Muscle of arm (tissue), 14 donors: ENCODE data around the gene AGAP5. TPM values are rescaled to one million over a fixed set of nuclear protein-coding genes. Genes with fewer than 3 reads are reported as not detected.
A peak's percentile ranks its signal among the peaks of the same experiment; 100 is the strongest.
"Not testable (repeated sequence)": the region's sequence is repeated elsewhere in the genome, so short reads cannot be mapped to it uniquely, and the experiment has no call there.

Source experiments
- DNase-seq: peaks from one replicate; pipeline ENCODE4 v3.0.0-alpha.2; 2013
- long read RNA-seq, 11 donors: transcript quantifications; one replicate each; lab custom pipeline, GENCODE V29; 2026
- polyA plus RNA-seq, 12 donors: library from polyadenylated mRNA; unstranded; fragments of 120-200 nt; gene quantifications; one replicate each; pipeline ENCODE4 v1.2.1, GENCODE V29; 2013; ENCODE audit not compliant: insufficient read length in 12 of 12

Gene AGAP5
- polyA plus RNA-seq, result 10 to 100 TPM in 5 of 12 donors, 1 to 10 TPM in 6, not detected in 1; 6.2 to 22.3 (median 10.0) TPM
- long read RNA-seq, donor 1, partial matches to known transcripts, result 0 of 2 reads
- long read RNA-seq, donor 1, other reads (novel, unspliced or antisense), result 0 of 2 reads
- long read RNA-seq, donor 2, partial matches to known transcripts, result 0 of 1 reads
- long read RNA-seq, donor 2, other reads (novel, unspliced or antisense), result 0 of 1 reads
- long read RNA-seq, donor 3, partial matches to known transcripts, result 0 of 1 reads
- long read RNA-seq, donor 3, other reads (novel, unspliced or antisense), result 0 of 1 reads
- long read RNA-seq, donor 4, partial matches to known transcripts, result 0 of 1 reads
- long read RNA-seq, donor 4, other reads (novel, unspliced or antisense), result 0 of 1 reads
- long read RNA-seq, donor 5, result 0 reads
- long read RNA-seq, donor 6, partial matches to known transcripts, result 0 of 2 reads
- long read RNA-seq, donor 6, other reads (novel, unspliced or antisense), result 0 of 2 reads
- long read RNA-seq, donor 7, partial matches to known transcripts, result 0 of 2 reads
- long read RNA-seq, donor 7, other reads (novel, unspliced or antisense), result 0 of 2 reads
- long read RNA-seq, donor 8, partial matches to known transcripts, result 0 of 4 reads
- long read RNA-seq, donor 8, other reads (novel, unspliced or antisense), result 0 of 4 reads
- long read RNA-seq, donor 9, partial matches to known transcripts, result 0 of 1 reads
- long read RNA-seq, donor 9, other reads (novel, unspliced or antisense), result 0 of 1 reads
- long read RNA-seq, donor 10, result 0 reads
- long read RNA-seq, donor 11, partial matches to known transcripts, result 0 of 1 reads
- long read RNA-seq, donor 11, other reads (novel, unspliced or antisense), result 0 of 1 reads

DNA sequence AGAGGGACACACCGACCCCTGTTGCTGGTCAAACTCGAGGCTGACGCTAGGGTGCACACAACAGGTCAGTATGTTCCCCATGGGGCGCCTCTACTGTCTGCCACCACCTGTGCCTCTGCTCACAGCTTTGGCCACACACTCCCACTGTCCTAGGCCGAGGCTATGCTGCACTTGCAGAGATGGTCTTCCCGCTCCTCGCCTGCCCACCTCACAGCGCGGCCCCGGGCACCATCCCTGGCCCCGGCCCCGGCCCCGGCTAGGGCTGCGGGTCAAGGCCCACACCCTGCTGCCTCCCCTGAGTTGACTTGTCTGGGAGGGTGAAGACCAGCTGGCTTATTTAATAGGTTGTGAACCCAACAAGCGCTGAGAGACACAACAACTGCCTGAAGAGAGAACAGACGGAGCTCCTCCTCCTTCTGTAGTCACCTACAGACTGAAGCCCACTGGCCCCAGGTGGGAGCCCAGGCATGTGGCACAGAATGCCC is at the start of gene AGAP5:
Gene AGAP5, minus strand, starts transcription at position 435 of the 485 bp plus-strand sequence. Its CDS starts 354 bp downstream, at position 81.
- DNase-seq, result not testable (repeated sequence)

DNA sequence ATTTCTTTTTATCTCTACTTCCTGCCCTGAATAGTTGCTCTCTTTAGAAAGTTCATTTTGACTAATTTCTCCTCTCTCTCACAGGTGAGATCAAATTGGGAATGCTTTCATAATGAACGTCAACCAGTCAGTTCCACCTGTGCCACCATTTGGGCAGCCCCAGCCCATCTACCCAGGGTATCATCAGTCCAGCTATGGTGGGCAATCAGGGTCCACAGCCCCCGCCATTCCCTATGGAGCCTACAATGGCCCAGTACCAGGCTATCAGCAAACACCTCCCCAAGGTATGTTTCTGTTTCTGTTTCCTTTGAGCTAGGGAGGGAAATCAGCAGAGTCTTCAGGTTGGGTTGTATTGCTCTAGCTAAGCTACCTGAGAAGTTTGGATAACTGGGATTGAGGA is 48.8 kb upstream of the AGAP5 start:
- DNase-seq, result no peak

DNA sequence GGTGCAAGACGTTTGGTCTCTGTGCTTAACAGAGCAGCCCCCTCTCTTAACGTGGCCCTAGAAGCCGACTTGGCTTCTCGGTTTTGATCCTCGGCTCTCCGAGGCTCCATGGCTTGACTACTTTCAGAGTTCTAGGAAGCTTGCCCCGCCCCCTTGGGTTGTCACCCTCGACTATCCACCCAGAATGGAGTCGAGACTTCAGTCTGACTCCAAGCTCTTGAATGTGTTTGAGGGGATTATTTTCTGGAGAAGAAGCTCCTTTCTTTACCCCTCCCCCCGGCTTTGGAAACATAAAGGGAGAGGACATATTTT is 46.7 kb upstream of the AGAP5 start:
- DNase-seq, result no peak

DNA sequence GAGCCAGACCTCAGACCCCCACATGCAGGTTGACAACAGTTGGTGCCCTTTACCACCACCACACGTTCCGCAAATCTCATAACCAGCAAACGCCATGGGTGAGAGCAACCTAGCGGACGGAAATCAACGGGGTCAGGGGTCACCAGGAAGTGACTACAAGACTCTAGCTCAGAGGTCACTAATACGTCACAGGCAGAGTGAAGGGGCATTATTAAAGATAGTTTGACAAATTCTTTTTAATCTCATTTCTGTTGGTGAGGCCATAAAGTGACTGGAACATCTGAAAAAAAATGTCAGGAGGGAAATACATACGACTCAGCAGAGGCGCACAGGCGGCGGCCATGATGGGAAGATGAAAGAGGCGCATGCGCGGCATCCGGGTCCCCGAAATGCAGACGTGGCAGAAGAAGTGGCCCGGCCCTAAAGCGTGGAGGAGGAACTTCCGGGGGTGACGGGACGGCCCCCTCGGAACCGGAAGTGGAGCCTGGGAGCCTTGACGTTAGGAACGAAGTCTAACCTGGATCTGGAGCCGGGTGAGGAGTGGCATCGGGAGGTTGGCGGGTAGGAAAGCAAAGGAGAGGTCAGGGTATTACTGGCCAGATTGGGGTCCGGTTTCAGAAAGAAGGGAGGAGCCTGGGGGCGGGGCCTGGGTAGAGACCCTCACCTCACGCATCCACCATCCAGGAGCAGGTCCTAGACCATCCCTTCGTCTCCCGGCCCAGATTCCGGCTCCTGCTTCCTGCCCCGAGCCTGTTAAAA is 46.2 kb upstream of the AGAP5 start, which contains the start of gene SEC24C:
Gene SEC24C, plus strand, starts transcription at position 468 of the 759 bp plus-strand sequence. CDS start 2,461 bp downstream, outside the sequence.
- peak; percentile 99 for DNase-seq

DNA sequence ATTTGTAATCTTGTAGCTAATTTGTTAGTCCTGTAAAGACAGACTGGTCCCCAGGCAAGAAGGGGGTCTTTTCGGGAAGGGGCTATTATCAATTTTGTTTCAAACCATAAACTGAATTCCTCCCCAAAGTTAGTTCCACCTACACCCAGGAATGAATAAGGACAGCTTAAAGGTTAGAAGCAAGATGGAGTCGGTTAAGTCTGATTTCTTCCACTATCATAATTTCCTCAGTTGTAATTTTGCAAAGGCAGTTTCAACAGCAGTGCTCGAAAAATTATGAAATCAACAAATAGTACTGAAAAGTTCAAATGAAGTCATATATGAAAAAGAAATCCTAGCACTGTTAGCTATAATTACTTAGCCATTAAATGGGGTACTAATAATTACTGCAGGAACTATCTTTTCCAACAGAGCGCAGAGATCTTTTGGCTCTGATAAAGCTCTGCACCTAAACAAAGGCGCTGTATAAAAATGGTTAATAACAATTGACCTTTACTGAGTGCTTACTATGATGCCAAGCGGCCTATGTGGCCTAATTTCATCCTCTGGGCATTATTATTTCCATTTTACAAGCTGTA is 45.5 kb upstream of the AGAP5 start:
- DNase-seq, result no peak

DNA sequence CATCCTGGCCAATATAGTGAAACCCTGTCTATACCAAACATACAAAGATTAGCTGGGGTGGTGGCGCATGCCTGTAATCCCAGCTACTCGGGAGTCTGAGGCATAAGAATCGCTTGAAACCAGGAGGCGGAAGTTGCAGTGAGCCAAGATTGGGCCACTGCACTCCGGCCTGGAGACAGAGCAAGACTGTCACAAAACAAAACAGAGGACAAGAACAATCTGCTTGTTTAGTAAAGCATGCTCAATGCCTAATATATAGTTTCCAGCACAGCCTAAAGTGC is 44.5 kb upstream of the AGAP5 start:
- DNase-seq, result no peak

DNA sequence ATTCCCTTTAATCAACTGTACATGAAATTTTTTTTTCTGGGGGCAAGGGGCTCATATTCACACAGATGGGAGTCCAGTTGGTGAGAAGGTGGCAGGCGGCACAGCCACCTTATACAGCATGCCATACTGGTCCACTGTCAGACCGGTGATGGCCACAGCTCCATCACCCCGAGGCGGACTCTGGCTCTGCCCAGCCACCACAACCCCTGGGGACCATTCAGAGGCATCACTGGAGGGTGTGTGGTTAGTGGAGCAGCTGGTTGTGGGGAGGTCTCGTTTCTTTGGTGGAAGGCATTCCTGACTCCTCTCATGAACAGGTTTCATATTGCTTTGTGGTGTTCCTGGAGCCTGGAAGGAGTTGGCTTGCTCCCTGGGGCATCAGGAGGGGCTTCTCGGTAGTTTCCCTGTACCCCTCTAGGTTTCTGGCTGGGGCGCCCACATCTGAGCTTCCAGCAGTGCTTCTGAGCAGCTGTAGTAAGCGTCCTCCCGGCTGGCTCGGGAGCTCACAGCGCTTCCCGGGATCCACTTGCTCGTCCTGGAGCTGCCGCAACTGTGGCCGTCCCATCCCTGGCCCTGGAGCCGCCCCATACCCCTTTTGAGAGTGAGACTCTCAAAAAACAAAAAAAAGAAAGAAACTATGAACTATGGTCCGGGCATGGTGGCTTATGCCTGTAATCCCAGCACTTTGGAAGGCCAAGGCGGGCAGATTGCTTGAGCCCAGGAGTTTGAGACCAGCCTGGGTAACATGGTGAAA is 42.8 kb upstream of the AGAP5 start:
- not testable (repeated sequence) for DNase-seq

DNA sequence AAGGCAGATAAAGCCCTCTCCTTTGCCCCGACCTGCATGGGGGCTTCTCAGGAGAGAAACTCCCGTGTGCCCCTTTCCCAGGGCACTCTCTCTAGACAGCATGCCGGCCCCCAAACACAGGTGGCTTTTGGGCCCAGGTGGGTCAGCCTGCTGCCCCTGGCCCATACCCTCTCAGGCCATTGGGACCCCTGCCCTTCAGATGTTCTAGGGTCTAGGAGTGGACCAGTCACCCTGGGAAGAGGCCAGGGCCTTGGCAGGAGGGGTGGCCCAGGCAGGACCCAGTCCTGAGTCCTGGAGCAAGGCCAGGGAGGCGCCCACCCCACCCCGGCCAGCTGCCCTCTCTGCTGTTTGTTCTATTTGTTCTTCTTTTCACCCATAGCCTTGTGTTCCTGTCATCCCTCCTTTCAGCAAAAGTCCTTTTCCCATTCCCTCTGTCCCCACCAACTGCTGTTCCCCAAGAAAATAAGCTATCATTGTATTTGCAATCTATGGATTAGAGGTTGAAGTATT is 36.9 kb upstream of the AGAP5 start:
- no peak for DNase-seq

DNA sequence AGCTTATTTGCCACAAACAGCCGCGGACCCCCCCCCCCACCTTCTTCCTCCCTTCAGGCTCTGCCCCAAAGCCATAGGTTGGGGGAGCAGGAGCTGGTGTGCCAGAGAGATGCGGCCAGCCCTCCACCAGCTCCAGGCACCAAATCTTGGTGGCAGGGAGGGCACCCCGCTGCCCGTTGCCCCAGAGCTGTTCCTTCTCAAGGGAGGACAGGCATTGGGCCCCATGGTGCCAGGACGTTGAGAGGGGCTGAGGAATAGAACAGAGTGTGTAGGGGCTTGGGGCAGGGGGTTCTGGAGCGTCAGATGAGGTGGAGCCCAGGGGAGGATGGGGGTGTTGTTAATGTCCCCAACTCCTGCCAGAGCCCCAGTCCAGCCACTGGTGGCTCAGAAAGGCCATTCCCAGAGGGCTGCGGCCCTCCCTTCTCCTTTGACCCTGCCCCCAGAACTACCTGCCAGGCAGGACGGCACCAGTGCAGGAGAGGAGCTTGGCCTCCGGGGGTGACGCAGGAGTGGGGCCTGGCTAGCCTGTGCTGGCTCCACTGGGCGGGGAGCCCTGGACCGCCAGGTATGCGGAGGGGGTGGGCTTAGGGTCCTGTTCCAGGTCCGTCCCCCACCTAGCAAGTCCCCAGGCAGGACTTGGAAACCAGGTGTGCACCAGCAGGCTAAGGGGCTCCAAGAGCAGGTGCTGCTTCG is 36.3 kb upstream of the AGAP5 start:
- DNase-seq, result no peak

DNA sequence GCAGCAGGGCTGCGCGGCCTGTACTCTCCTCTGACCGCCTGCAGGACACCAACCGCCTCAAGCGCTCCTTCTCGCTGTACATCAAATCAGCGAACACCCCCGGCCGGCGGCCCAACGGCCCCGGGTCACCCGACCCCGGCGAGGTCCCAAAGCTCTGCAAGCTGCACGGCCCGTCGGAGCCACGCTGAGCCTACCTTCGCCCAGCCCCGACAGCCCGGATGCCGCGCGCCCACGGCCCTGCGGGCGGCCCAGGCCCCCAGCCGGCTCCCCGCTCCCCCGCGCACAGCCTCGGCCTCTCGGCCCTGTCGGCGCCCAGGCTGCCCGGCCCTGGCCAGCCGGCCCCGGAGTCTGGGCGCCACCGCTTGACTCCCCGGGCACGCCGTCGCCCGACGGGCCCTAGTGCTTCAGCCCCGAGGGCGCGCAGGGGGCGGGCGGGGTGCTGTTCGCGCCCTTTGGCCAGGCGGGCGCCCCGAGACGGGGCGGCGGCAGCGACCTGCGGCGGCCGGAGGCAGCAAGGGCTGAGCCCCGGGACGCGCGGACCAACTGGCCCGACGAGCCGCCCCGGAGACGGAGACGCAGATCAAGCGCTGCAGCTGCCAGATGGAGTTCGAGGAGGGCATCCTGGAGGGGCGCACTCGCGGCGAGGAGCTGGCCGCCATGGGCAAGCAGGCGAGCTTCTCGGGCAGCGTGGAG is 35.2 kb upstream of the AGAP5 start:
- DNase-seq, result no peak

DNA sequence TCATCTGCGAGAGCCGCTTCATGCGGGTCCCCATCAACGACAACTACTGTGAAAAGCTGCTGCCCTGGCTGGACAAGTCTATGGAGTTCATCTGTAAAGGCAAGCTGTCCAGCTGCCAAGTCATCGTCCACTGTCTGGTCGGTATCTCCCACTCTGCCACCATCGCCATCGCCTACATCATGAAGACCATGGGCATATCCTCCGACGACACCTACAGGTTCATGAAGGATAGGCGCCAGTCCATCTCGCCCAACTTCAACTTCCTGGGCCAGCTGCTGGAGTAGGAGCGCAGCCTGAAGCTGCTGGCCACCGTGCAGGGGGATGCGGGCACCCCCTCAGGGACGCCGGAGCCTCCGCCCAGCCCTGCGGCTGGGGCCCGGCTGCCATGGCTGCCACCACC is 34.5 kb upstream of the AGAP5 start:
- no peak for DNase-seq

DNA sequence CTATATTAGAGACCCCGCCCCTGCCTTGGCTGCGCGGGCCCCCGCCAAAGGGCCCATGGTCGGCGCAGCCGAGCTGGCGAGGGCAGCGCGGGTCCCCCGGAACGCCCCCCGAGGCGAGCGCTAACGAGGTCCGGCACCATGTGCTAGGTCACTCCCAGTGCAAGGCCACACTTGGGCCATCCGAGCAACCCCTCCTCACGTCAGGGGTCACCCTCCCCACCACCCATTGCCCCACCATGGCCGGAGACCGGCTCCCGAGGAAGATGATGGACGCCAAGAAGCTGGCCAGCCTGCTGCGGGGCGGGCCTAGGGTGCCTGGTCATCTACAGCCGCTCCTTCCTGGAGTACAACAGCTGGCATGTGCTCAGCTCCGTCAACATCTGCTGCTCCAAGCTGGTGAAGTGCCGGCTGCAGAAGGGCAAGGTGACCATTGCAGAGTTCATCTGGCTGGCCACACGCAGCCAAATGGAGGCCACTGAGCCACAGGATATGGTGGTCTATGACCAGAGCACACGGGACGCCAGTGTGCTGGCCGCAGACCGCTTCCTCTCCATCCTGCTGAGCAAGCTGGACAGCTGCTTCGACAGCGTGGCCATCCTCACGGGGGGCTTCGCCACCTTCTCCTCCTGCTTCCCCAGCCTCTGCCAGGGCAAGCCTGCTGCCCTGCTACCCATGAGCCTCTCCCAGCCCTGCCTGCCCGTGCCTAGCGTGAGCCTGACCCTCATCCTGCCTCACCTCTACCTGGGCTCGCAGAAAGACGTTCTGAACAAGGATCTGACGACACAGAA is 33.9 kb upstream of the AGAP5 start:
- DNase-seq, result no peak

DNA sequence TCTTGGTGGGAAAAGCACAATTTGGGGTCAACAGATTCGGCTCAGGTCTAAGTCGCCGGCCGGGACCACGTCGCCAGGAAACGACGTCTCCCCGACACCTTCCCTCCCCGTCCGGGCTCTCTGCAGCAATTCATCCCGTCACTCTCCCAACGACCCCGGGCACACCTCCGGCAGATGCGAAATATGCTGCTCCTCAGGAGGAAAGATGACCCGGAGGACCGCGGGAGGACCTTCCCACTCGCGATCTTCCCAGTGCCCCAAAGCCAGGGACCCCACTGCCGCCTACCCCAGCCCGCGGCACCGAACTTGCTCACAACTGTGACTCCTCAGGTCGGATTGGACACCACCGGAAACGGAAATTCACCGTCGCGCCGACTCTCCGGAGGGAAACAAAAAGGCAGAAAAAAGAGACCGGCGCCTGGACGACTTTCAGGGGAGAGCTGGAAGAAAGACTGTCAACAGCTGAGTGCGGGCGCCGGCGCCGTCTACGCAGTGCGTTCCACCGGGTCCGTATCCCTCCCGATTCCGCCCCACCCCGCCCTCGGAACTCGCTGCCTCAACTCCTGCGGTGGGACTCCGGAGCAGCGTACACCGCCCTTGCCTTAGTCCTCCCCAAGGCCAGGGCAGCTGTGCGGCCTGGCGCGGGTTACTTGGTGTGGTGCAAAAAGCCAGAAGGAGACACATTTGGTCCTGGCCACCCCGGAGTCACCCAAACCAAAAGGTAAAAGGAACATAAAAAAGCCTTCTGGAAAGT is 32.4 kb upstream of the AGAP5 start:
- DNase-seq, result peak; percentile 94

DNA sequence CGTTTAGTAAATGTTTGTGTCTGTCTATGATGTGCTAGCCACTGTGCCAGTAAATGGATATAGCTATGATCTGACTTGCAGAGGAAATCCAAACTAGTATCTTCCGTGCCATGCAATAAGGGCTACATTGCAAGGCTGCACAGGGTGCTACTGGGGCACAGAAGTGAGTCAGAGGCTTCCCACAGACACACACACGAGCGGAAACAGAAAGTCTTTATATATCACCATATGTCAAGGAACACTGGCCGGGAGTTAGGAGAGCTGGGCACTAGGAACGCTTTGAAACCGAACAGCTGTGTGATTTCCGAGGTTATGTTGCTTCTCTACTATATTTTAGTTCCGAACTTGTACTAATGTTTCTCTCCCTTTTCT is 31.9 kb upstream of the AGAP5 start:
- DNase-seq, result not testable (repeated sequence)

DNA sequence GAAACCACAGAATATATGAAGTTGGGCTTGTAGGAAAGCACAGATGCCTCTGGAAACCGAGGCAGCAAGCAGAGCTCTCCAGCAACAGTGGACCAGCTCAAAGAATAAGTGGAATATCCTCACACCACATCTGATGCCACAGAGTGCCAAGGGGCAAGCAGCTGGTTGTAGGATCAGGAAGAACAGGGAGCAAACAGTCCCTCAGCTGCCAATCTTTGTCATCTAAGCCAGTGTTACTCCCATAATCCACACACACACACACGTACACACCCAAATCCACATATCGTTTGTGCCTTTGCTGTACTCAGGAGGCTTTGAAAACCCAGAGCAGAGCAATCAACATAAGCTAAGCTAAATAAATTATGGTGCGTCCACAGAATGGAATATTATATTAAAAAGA is 25.6 kb upstream of the AGAP5 start:
- no peak for DNase-seq

DNA sequence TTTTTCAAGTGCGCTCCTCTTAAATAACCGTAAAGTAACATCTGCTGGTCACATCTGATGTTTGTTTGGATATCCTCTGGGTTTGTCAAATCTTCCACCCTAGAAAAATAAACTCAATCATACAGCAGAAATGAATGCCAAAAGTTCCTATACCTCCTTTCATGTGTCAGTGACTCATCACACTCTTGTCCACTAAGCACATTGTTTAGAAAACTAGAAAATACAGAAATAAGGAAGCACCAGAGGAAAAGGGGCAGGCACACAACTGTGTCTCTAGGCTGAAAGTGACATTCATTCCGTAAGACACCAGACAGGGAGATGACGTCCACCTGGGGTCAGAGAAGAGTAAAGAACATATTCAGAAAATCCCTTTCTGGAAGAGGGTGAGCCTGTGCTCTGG is 22.7 kb upstream of the AGAP5 start:
- DNase-seq, result not testable (repeated sequence)

DNA sequence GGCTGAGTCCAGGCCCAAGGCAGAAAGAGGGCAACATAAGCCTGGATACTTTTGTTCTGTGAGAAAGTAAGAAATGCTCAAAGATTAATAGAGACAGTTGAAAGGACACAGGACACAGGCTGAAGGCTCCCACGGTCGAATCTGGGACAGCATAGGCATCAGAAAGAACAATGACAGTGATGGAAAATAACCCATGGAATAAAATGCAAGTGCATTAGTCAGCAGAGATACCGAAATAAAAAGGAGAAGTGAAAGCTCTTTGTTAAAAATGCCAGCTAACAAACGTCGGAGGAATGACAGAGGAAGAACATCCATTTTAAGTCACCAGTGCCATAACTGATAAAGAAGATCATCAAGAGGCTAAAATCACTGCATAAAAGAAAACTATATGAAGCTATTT is 19.6 kb upstream of the AGAP5 start:
- DNase-seq, result no peak

DNA sequence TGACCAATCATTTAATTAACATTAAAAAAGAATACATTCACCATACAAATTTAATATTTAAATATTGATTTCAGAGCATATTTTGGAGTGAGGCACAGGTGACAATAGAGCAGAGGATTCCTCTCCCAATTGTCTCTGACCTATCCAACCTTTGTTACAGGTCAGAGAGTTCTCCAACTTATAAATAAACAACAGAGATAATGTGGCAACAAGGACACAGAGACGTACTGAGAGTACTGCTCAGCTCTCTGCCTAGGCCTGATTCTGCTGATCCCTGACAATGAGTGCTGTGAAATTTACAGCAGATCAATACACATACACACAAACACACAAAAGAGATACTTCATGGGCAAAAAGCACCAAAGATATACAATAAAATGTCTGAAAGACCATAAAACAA is 18.3 kb upstream of the AGAP5 start:
- DNase-seq, result no peak
